GM20000 (cell line): ENCODE data around the gene PRKG1.

Experiments
- DNase-seq: peaks from one replicate; pipeline ENCODE4 v3.0.0; 2012; ENCODE audit warnings: low spot score
- TF ChIP-seq, protein P1 (sequence below): IDR thresholded peaks from 2 replicates; pipeline ENCODE4 v1.5.1; 2012; ENCODE audit warnings: mild to moderate bottlenecking, control low read depth; ENCODE audit errors: extremely low read depth, missing control alignments

The PRKG1 gene

DNA sequence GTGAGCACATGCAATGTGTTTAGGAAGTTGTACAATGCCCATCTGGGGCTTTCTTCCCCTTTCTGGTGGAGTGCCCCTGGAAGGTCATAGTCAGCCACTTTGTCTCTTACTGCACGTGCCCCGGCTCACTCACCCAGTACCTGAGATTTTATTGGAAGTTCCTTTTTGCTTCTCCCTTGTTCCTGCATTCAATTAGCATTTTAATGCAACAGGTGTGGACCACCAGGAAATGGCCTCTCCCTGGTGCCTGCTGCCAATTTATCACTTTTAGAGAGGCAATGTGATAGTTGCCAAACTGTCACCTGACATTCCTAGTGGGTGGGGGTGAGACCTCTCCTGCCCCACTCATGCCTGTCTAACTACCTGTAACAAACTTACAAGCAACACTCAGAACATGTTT lies 946.4 kb downstream of the PRKG1 start:
- TF ChIP-seq, protein P1, sequence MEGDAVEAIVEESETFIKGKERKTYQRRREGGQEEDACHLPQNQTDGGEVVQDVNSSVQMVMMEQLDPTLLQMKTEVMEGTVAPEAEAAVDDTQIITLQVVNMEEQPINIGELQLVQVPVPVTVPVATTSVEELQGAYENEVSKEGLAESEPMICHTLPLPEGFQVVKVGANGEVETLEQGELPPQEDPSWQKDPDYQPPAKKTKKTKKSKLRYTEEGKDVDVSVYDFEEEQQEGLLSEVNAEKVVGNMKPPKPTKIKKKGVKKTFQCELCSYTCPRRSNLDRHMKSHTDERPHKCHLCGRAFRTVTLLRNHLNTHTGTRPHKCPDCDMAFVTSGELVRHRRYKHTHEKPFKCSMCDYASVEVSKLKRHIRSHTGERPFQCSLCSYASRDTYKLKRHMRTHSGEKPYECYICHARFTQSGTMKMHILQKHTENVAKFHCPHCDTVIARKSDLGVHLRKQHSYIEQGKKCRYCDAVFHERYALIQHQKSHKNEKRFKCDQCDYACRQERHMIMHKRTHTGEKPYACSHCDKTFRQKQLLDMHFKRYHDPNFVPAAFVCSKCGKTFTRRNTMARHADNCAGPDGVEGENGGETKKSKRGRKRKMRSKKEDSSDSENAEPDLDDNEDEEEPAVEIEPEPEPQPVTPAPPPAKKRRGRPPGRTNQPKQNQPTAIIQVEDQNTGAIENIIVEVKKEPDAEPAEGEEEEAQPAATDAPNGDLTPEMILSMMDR = no peak

GRCh38 chr10:52027055-52027705 lies 952.9 kb downstream of the PRKG1 start:
- TF ChIP-seq, protein P1 = no peak
- DNase-seq = no peak

More for the DNA sequence above, 946.4 kb downstream of the PRKG1 start:
- no peak for DNase-seq

GRCh38 chr10:52028523-52028858 lies 954.2 kb downstream of the PRKG1 start:
- no peak for DNase-seq
- TF ChIP-seq, protein P1 = no peak

DNA sequence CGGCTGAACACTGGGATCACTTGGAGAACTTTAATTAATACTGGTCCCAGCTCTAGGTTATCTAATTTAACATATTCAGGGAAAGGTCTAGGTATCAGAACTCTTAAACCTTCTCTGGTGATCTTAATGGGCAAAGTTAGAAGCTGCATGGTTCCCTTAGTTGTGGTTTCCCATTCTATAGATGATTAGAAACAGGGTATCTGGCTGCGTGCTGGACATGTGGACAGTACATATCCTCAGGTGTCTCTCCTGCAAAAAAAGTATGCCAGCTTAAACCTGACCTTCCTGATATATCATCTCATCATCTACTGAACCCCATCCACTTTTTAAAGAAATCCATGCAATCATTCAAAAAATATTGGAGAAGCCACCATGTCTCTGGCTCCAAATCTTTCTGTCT lies 955.3 kb downstream of the PRKG1 start:
- TF ChIP-seq, protein P1 = no peak
- no peak for DNase-seq

DNA sequence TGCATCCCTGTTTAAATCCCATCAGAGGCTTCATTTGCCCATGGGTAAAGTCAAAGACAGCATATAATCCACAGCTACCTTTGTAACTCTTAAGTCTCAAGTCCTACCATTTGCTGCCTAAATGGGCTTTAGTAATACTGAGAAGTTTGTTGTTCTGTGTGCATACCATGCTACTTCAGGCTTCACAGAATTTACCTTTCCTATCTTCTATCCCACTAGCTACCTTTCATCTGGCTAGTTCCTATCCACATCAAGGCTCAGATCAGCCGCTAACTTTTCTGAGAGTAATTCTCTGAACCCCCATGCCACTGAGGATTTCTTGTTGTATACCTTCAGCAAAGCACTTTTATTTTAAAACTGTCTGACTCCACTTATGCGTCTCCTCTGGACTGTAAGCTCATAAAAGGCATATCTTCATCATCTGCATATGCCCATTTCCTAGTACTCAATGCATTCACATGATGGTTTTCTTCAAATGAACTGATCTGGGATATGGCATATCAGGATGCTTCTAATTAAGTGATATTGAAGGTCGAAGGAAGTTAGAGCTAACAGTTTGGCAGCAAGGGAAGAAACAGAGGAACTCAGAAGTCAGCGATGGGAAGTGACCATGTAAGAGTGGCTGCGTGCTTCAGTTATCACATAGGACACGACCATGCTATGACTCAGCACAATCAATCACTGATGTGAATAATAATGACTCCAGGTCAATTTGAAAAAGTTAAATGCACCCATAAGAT lies 955.9 kb downstream of the PRKG1 start:
- TF ChIP-seq, protein P1 = no peak
- no peak for DNase-seq

DNA sequence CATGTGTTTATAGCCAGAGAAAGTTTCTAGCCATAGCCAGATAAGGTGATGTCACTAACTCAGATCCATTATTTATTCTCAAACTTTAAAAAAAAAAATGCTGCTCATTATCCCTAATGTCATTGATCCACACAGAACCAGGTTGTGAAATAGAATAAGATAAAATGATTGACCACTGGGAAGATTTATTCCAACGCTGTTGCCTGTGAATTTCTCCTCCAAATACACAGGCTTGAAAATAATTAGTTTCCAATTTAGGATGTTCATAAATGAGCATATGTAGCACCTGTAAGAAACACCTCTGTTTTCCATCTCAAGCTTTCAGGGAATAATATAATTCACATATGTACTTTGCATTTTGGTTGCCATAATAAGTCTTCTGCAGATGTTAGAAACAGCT lies 956.7 kb downstream of the PRKG1 start:
- no peak for DNase-seq
- TF ChIP-seq, protein P1 = no peak

GRCh38 chr10:52031771-52032170 lies 957.5 kb downstream of the PRKG1 start:
- TF ChIP-seq, protein P1 = no peak
- DNase-seq = no peak
